Measurements from ENCODE around the gene CERCAM. TPM values are rescaled to one million over a fixed set of nuclear protein-coding genes. Genes with fewer than 3 reads are reported as not detected.

Gene CERCAM
- total RNA-seq, 2 donors from 2014 or later, result 18.5 to 26.5 TPM

DNA sequence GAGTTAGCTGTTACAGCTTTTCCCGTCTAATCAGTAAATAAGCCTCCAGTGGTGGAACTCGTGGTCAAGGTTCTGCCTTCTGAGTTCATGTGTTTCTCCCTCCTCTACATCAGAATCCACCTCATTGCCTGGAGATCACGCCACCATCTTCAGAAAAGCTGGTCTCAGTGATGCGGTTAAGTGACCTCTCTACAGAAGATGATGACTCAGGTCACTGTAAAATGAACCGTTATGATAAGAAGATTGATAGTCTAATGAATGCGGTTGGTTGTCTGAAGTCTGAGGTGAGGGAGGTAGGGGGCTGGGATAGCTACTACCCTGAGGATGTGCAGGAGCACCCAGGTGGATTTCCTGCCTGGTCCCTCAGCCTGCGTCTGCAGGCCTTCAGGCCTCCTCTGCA is 48.4 kb downstream of the CERCAM start:
- no peak overlapping the region for H3K9ac ChIP-seq (ENCODE audit: extremely low read depth, low read length, poor library complexity, severe bottlenecking)
- DNase-seq, result no peak
- H3K4me1 ChIP-seq (ENCODE audit: control insufficient read depth, insufficient read depth, low read length), result no peaks in the 10 kb centered on the region
- H3K4me3 Mint-ChIP-seq, result no peak overlapping the region
- H3K4me3 ChIP-seq (ENCODE audit: low read length), result no peak overlapping the region
- peaks cover 34% of the 10 kb centered on the region for H3K36me3 ChIP-seq (ENCODE audit: control insufficient read depth, insufficient read depth, low read length)
- H3K27ac ChIP-seq (ENCODE audit: low read depth, low read length), result no peak overlapping the region
- TF ChIP-seq, protein P1, sequence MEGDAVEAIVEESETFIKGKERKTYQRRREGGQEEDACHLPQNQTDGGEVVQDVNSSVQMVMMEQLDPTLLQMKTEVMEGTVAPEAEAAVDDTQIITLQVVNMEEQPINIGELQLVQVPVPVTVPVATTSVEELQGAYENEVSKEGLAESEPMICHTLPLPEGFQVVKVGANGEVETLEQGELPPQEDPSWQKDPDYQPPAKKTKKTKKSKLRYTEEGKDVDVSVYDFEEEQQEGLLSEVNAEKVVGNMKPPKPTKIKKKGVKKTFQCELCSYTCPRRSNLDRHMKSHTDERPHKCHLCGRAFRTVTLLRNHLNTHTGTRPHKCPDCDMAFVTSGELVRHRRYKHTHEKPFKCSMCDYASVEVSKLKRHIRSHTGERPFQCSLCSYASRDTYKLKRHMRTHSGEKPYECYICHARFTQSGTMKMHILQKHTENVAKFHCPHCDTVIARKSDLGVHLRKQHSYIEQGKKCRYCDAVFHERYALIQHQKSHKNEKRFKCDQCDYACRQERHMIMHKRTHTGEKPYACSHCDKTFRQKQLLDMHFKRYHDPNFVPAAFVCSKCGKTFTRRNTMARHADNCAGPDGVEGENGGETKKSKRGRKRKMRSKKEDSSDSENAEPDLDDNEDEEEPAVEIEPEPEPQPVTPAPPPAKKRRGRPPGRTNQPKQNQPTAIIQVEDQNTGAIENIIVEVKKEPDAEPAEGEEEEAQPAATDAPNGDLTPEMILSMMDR (conservative IDR thresholded peaks at IDR 0.05), result no peak
- no peaks in the 10 kb centered on the region for H3K9me3 ChIP-seq (ENCODE audit: control insufficient read depth, low read length)
- no peaks in the 10 kb centered on the region for H3K4me1 Mint-ChIP-seq
- H3K27me3 Mint-ChIP-seq (ENCODE audit: insufficient read depth), result no peaks in the 10 kb centered on the region
- 95 to 100% methylated on average over 5 to 7 of the region's 7 CpGs for WGBS, 2 experiments (ENCODE audit: insufficient coverage in 1 of 2, insufficient read length in 1 of 2)
- H3K27ac Mint-ChIP-seq, result no peak overlapping the region
- H3K27me3 ChIP-seq (ENCODE audit: control insufficient read depth, insufficient read depth, low read length, poor library complexity, severe bottlenecking), result no peaks in the 10 kb centered on the region
- H3K9me3 Mint-ChIP-seq, result no peaks in the 10 kb centered on the region
- peaks cover 37% of the 10 kb centered on the region for H3K36me3 Mint-ChIP-seq (ENCODE audit: low read depth)

DNA sequence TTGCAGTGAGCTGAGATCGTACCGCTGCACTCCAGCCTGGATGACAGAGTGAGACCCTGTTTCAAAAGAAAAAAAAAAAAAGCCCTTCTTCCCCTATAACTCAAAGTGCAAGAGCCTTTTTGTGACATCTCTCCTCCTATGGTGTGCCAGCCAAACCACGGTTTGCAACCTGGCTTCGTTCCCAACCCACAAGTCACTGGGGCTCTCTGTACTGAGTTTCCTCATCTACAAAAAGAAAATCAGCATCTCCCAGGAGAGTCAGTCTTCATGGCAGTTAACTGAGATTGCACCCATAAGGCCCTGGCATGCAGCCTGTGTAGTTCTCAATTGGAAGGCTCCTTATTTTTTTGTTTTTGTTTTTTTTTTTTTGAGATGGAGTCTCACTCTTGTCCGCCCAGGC is 49.9 kb downstream of the CERCAM start:
- no peaks in the 10 kb centered on the region for H3K4me1 ChIP-seq (ENCODE audit: control insufficient read depth, insufficient read depth, low read length)
- no peaks in the 10 kb centered on the region for H3K27me3 ChIP-seq (ENCODE audit: control insufficient read depth, insufficient read depth, low read length, poor library complexity, severe bottlenecking)
- H3K36me3 ChIP-seq (ENCODE audit: control insufficient read depth, insufficient read depth, low read length), result peaks cover 39% of the 10 kb centered on the region
- H3K36me3 Mint-ChIP-seq (ENCODE audit: low read depth), result peaks cover 43% of the 10 kb centered on the region
- no peaks in the 10 kb centered on the region for H3K27me3 Mint-ChIP-seq (ENCODE audit: insufficient read depth)
- 95 to 97% methylated on average over 5 of the region's 5 CpGs for WGBS, 2 experiments (ENCODE audit: insufficient coverage in 1 of 2, insufficient read length in 1 of 2)
- no peak overlapping the region for H3K9ac ChIP-seq (ENCODE audit: extremely low read depth, low read length, poor library complexity, severe bottlenecking)
- no peak overlapping the region for H3K27ac ChIP-seq (ENCODE audit: low read depth, low read length)
- H3K4me1 Mint-ChIP-seq, result no peaks in the 10 kb centered on the region
- no peak for DNase-seq
- no peaks in the 10 kb centered on the region for H3K9me3 ChIP-seq (ENCODE audit: control insufficient read depth, low read length)
- no peak overlapping the region for H3K4me3 Mint-ChIP-seq
- no peak overlapping the region for H3K4me3 ChIP-seq (ENCODE audit: low read length)
- no peak overlapping the region for H3K27ac Mint-ChIP-seq
- TF ChIP-seq, protein P1 (conservative IDR thresholded peaks at IDR 0.05), result no peak
- H3K9me3 Mint-ChIP-seq, result no peaks in the 10 kb centered on the region

DNA sequence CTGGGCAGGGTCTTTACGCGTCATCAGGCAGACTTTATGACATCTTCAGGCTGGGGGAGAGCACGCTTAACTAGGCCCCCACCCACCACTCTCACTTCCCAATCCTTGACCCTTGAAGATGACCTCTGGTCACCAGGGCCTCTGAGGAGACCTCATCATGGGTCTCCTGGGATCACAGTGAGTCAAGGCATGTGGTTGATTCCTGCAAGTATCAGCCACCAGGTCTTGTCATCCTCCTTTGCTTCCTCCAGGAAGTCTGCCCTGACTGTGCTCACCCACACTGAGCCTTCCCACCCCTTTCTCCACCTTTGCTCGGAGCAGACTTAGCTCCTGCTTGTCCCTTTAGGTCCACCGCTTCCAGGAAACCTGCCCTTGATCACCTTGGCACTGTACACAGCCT is 52.4 kb downstream of the CERCAM start:
- no peak for DNase-seq
- Mint-ChIP-seq H3K27ac (no peak overlapping the region), H3K36me3 (ENCODE audit: low read depth) (peaks cover 46% of the 10 kb centered on the region), H3K4me3 (no peak overlapping the region), H3K9me3 (no peaks in the 10 kb centered on the region), H3K4me1 (no peaks in the 10 kb centered on the region), H3K27me3 (ENCODE audit: insufficient read depth) (no peaks in the 10 kb centered on the region)
- no peaks in the 10 kb centered on the region for H3K27me3 ChIP-seq (ENCODE audit: control insufficient read depth, insufficient read depth, low read length, poor library complexity, severe bottlenecking)
- H3K9me3 ChIP-seq (ENCODE audit: control insufficient read depth, low read length), result no peaks in the 10 kb centered on the region
- peaks cover 32% of the 10 kb centered on the region for H3K36me3 ChIP-seq (ENCODE audit: control insufficient read depth, insufficient read depth, low read length)
- H3K27ac ChIP-seq (ENCODE audit: low read depth, low read length), result no peak overlapping the region
- TF ChIP-seq, protein P1 (conservative IDR thresholded peaks at IDR 0.05), result no peak
- H3K9ac ChIP-seq (ENCODE audit: extremely low read depth, low read length, poor library complexity, severe bottlenecking), result no peak overlapping the region
- no peak overlapping the region for H3K4me3 ChIP-seq (ENCODE audit: low read length)
- 96% methylated on average over 5 of the region's 5 CpGs; no CpG with 5 or more reads in 1 of the 2 experiments for WGBS, 2 experiments (ENCODE audit: insufficient coverage in 1 of 2, insufficient read length in 1 of 2)
- no peaks in the 10 kb centered on the region for H3K4me1 ChIP-seq (ENCODE audit: control insufficient read depth, insufficient read depth, low read length)
